Loucy (cell line): ENCODE data around the gene RYR2.
A peak's percentile ranks its signal among the peaks of the same experiment; 100 is the strongest.

Experiments used
- EZH2phosphoT487 ChIP-seq: fragments of 200-600 bp; IDR thresholded peaks from 2 replicates; pipeline ENCODE4 v1.6.1; 2018; ENCODE audit warnings: antibody characterized with exemption, mild to moderate bottlenecking, moderate library complexity, borderline replicate concordance
- TF ChIP-seq, protein P1 (sequence below): fragments of 200-600 bp; sonication (generic); conservative IDR thresholded peaks from 2 replicates; pipeline ENCODE4 v1.5.1; 2014; ENCODE audit warnings: mild to moderate bottlenecking, antibody characterized with exemption, low read length

- TF ChIP-seq, protein P1, sequence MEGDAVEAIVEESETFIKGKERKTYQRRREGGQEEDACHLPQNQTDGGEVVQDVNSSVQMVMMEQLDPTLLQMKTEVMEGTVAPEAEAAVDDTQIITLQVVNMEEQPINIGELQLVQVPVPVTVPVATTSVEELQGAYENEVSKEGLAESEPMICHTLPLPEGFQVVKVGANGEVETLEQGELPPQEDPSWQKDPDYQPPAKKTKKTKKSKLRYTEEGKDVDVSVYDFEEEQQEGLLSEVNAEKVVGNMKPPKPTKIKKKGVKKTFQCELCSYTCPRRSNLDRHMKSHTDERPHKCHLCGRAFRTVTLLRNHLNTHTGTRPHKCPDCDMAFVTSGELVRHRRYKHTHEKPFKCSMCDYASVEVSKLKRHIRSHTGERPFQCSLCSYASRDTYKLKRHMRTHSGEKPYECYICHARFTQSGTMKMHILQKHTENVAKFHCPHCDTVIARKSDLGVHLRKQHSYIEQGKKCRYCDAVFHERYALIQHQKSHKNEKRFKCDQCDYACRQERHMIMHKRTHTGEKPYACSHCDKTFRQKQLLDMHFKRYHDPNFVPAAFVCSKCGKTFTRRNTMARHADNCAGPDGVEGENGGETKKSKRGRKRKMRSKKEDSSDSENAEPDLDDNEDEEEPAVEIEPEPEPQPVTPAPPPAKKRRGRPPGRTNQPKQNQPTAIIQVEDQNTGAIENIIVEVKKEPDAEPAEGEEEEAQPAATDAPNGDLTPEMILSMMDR, result peak; percentile 51
- TF ChIP-seq EZH2phosphoT487, result no peak
Measured at GRCh38 chr1:237799762-237800474, 757.9 kb downstream of the RYR2 start.
